ENCODE measurements around the gene ZXDC. TPM values are rescaled to one million over a fixed set of nuclear protein-coding genes. Genes with fewer than 3 reads are reported as not detected.

ZXDC gene
- total and polyA plus RNA-seq, 11 donors, result 8.7 to 40.3 (median 19.3) TPM

DNA sequence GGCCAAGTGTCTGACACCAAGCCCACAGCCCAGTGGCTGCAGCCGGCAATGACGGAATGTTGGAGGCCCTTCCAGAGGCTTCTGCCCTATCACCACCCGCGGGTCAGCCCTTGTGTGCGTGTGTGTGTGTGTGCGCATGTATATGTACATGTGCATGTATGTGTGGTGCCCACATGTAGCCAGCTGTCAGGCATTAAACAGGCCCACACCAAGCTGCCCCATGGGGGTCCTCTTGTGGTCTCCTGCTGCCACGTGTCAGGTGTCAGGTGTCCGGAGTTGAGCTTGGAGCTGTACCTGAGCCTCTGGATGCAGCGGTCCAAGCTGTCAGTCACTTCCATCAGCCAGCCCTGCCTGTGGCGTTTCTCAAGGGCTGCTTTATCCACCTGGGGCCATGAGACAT lies 28.0 kb upstream of the ZXDC start:
- Histone ChIP-seq H3K4me1 (peaks cover 0 to 4% (median 0%) of the 10 kb centered on the region in 12 donors), H3K36me3 (no peaks in the 10 kb centered on the region), H3K9me3 (no peaks in the 10 kb centered on the region), H3K27ac (no peak overlapping the region), H3K27me3 (peaks cover 0 to 9% (median 0%) of the 10 kb centered on the region in 9 donors), H3K4me3 (no peak overlapping the region)
- 85 to 90% (median 88%) methylated on average over 9 to 10 of the region's 10 CpGs for WGBS, 4 donors
- no peak for DNase-seq
- no peak for ATAC-seq
- TF ChIP-seq POLR2A (IDR thresholded peaks at IDR 0.05), result no peak
- TF ChIP-seq, protein P1, sequence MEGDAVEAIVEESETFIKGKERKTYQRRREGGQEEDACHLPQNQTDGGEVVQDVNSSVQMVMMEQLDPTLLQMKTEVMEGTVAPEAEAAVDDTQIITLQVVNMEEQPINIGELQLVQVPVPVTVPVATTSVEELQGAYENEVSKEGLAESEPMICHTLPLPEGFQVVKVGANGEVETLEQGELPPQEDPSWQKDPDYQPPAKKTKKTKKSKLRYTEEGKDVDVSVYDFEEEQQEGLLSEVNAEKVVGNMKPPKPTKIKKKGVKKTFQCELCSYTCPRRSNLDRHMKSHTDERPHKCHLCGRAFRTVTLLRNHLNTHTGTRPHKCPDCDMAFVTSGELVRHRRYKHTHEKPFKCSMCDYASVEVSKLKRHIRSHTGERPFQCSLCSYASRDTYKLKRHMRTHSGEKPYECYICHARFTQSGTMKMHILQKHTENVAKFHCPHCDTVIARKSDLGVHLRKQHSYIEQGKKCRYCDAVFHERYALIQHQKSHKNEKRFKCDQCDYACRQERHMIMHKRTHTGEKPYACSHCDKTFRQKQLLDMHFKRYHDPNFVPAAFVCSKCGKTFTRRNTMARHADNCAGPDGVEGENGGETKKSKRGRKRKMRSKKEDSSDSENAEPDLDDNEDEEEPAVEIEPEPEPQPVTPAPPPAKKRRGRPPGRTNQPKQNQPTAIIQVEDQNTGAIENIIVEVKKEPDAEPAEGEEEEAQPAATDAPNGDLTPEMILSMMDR (IDR thresholded peaks at IDR 0.05), result no peak
- intact Hi-C loops (cut with DNase I), result no loop called here

DNA sequence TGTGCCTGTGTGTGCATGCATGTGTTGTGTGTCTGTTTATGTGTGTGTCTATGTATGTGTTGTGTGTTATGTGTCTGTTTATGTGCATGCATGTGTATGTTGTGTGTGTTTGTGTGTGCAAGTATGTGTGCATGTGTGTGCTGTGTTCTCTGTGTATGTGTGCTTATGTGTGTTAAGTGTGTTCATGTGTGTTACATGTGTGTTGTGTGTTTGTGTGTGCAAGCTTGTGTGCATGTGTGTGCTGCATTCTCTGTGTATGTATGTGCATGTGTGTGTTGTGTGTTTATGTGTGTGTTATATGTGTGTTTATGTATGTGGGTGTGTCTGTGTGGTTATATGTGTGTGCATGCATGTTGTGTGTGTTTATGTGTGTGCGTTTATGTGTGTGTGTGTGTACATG lies 27.0 kb upstream of the ZXDC start:
- Histone ChIP-seq H3K36me3 (no peaks in the 10 kb centered on the region), H3K9me3 (no peaks in the 10 kb centered on the region), H3K27me3 (peaks cover 0 to 9% (median 0%) of the 10 kb centered on the region in 9 donors), H3K4me1 (peaks cover 0 to 4% (median 0%) of the 10 kb centered on the region in 12 donors), H3K27ac (no peak overlapping the region), H3K4me3 (no peak overlapping the region)
- DNase-seq (no peak), ATAC-seq (no peak)
- intact Hi-C loops (cut with DNase I), result no loop called here
- TF ChIP-seq POLR2A (IDR thresholded peaks at IDR 0.05), result no peak
- TF ChIP-seq, protein P1 (IDR thresholded peaks at IDR 0.05), result no peak
- WGBS, 4 donors, result 76 to 100% (median 95%) methylated on average over 1 of the region's 1 CpG

DNA sequence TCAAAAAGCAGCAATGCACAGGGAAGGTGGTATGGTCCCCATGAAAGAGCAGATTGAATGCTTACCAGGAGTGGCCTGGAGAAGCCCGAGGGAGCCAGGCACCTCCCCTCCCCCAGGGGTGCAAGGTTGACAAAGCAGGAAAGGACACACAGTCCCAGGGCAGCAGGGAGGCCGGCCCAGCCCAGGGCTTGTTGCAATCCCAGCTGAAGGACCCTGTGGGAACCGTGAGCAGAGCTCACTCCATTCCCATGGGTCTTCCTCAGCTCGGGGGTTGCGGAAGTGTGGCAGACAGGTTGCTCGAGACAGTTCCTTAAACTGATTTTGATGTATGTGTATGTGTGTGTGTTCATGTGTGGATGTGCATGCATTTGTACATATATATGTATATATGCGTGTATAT lies 26.0 kb upstream of the ZXDC start:
- peaks cover 0 to 4% (median 0%) of the 10 kb centered on the region in 12 donors for H3K4me1 ChIP-seq
- no peak overlapping the region for H3K27ac ChIP-seq
- peaks cover 0 to 9% (median 0%) of the 10 kb centered on the region in 9 donors for H3K27me3 ChIP-seq
- no peaks in the 10 kb centered on the region for H3K36me3 ChIP-seq
- H3K4me3 ChIP-seq, result no peak overlapping the region
- TF ChIP-seq POLR2A (IDR thresholded peaks at IDR 0.05), result no peak
- TF ChIP-seq, protein P1 (IDR thresholded peaks at IDR 0.05), result no peak
- ATAC-seq, result peak; percentile 53 to 71 (median 70)
- no peaks in the 10 kb centered on the region for H3K9me3 ChIP-seq
- DNase-seq, result peak in 1 of 5 donors; percentile 72
- intact Hi-C loops (cut with DNase I), result no loop called here
- WGBS, 4 donors, result 36 to 47% (median 44%) methylated on average over 7 of the region's 7 CpGs

DNA sequence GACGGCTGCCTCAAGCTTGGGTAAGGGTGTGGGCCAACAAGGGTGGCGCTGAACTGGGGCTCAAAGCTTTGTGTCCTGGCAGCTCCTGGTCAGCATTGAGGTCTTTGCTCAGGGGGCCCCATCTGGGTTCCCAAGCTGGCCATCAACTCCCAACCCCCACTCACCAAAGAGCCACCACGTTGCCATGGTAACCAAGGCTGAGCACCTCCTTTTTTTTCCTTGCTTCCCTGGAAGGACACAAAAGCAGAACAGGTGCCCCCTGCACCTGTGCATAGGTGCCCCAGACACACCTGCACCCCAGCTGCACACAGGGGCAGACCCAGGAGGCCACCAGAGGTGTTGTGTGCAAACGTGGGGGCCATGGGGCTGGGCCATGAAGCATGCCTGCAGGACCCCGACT lies 25.4 kb upstream of the ZXDC start:
- no peaks in the 10 kb centered on the region for H3K36me3 ChIP-seq
- no peaks in the 10 kb centered on the region for H3K9me3 ChIP-seq
- no peak for TF ChIP-seq POLR2A (IDR thresholded peaks at IDR 0.05)
- TF ChIP-seq, protein P1 (IDR thresholded peaks at IDR 0.05), result no peak
- no peak overlapping the region for H3K4me3 ChIP-seq
- no peak for DNase-seq
- no peak for ATAC-seq
- intact Hi-C loops (cut with DNase I), result no loop called here
- peaks cover 0 to 4% (median 0%) of the 10 kb centered on the region in 12 donors for H3K4me1 ChIP-seq
- WGBS, 4 donors, result 76 to 83% (median 78%) methylated on average over 4 to 5 of the region's 5 CpGs
- H3K27me3 ChIP-seq, result peaks cover 0 to 9% (median 0%) of the 10 kb centered on the region in 9 donors
- H3K27ac ChIP-seq, result no peak overlapping the region
